Measurements from ENCODE around the gene CCDC157. TPM values are rescaled to one million over a fixed set of nuclear protein-coding genes. Genes with fewer than 3 reads are reported as not detected.
A peak's percentile ranks its signal among the peaks of the same experiment; 100 is the strongest.
"Not testable (repeated sequence)": the region's sequence is repeated elsewhere in the genome, so short reads cannot be mapped to it uniquely, and the experiment has no call there.

The CCDC157 gene
- polyA plus RNA-seq, 4 donors = 5.4 to 9.2 (median 7.3) TPM

DNA sequence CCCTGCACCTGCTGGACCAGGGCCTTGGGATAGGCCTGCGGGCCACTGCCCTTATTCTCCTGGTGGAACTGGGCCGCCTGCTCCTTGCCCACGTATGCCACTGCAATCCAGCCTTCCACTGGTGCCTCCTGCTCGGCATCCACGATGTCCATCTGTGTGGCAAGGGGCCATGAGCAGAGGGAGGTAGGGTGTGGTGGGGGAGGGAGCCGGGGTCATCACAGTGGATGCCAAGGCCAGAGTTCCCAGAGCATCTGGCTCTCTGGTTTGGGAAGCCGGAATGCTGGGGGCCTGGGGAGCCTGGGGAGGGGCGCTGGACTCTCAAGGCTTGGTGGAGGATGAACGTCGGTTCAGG is 29.8 kb downstream of the CCDC157 start:
- DNase-seq (ENCODE audit: low read depth in 4 of 4, low spot score in 2 of 4) = no peak

DNA sequence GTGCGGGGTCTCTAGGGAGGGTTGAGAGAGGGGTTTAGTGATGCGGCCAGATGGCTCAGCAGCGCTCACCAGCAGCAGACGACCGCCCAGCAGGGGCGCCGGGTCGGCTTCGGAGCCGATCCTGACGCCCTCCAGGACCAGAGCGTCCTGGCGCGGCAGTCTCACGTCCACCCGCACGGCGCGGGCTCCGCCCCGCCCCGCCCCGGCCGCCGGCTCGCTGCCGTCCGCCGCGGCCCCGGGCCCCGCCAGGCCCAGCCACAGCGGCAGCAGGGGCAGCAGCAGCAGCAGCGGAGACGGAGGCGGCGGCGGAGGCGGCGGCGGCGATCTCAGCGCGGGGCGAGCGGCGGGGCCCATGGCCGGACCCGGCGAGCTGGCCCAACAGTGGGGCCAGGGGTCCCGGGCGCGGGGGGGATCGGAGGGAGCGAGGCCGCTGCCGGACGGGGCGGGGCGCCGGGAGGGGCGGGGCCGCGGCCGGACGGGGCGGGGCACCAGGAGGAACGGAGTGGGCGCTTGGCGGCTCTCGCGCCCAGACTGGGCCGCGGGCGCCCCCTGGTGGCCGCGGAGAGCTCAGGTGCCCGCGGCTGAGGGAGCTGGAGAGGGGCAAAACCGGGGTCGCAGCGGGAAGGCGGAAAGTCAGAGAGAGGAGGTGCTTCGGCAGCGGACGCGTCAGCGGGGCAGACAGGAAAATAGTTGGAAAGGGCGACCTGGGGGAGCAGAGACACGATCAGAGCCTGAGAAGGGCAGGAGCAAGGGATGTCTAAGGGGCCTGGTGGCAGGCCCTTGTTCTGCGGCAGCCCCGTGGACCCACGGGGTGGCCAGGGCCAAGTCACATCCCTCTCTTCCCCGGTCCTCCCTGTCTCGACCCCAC is 30.4 kb downstream of the CCDC157 start, which contains the start of gene RNF215:
Gene RNF215 (minus strand): TSS at position 452 of the 868 bp plus-strand sequence. CDS start 98 bp downstream, at position 354.
- peak in 3 of 4 donors; percentile 71 to 77 (median 77) for DNase-seq (ENCODE audit: low read depth in 4 of 4, low spot score in 2 of 4)

GRCh38 chr22:30390974-30391691 is 34.3 kb downstream of the CCDC157 start:
- no peak for DNase-seq (ENCODE audit: low read depth in 4 of 4, low spot score in 2 of 4)

GRCh38 chr22:30392661-30393321 is 36.0 kb downstream of the CCDC157 start:
- no peak for DNase-seq (ENCODE audit: low read depth in 4 of 4, low spot score in 2 of 4)

- DNase-seq (ENCODE audit: low read depth in 4 of 4, low spot score in 2 of 4) = no peak
Observed at GRCh38 chr22:30393322-30393680, 36.5 kb downstream of the CCDC157 start.

DNA sequence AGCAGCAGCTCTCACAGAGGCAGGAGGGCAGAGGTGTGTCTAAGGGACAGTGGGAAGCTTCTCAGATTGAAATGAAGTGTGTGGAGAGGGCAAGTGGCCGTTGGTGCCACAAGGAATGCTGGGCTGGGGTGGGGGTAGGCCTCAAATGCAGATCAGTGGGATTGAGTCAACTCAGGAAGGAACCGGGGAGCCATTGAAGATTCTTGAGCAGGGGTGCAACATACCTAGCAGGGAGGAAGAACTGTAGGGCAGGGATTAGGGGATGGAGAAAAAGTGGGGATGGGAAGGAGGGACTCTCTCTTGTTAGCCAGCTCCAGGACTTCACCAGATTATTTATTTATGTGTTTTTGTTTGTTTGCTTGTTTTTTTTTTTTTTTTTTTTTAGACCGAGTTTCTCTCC is 37.1 kb downstream of the CCDC157 start:
- no peak for DNase-seq (ENCODE audit: low read depth in 4 of 4, low spot score in 2 of 4)

- DNase-seq (ENCODE audit: low read depth in 4 of 4, low spot score in 2 of 4) = no peak
Observed at GRCh38 chr22:30396871-30397655, 40.3 kb downstream of the CCDC157 start, which contains the start of gene SEC14L2. Gene SEC14L2, plus strand, starts transcription at chr22:30397018. Its CDS starts 99 bp downstream, at chr22:30397117.

- no peak for DNase-seq (ENCODE audit: low read depth in 4 of 4, low spot score in 2 of 4)
Observed at GRCh38 chr22:30397656-30398635, 41.1 kb downstream of the CCDC157 start.

DNA sequence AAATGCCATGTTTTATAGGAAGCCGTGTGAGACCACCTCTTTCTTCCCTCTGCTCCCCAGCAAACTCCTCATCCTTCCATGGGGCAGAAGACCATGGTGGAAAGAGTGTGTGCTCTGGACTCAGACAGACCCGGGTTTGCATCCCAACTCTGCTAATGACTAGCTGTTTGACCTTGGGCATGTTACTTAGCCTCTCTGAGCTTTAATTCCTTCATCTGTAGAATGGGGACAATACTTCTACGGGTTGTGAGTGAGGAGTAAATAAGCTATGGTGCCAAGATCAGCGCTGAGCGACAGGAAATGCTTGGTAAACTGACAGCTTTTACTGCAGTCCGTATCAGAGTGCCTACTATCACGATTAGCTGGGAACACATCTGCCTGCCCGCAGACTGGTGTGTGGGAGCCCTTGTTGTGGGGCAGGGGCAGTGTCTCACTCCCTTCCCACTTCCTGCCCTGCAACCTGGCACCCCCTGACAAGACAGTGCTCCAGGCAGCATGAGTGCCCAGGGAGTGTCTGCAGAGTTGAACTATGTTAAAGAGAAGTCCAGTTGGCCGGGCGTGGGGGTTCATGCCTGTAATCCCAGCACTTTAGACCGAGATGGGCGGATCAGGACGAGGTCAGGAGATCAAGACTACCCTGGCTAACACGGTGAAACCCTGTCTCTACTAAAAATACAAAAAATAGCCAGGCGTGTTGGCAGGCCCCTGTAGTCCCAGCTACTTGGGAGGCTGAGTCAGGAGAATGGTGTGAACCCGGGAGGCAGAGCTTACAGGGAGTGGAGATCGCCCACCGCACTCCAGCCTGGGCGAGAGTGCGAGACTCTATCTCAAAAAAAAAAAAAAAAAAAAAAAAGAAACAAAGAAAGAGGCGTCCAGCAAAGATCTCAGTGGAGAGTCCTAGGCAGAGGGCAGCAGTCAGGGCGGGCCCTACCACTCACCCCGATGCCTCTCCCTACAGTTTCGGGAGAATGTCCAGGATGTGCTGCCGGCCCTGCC is 42.2 kb downstream of the CCDC157 start:
- DNase-seq (ENCODE audit: low read depth in 4 of 4, low spot score in 2 of 4) = no peak

GRCh38 chr22:30399718-30400117 is 42.9 kb downstream of the CCDC157 start:
- DNase-seq (ENCODE audit: low read depth in 4 of 4, low spot score in 2 of 4) = no peak

GRCh38 chr22:30400159-30400558 is 43.4 kb downstream of the CCDC157 start:
- no peak for DNase-seq (ENCODE audit: low read depth in 4 of 4, low spot score in 2 of 4)

DNA sequence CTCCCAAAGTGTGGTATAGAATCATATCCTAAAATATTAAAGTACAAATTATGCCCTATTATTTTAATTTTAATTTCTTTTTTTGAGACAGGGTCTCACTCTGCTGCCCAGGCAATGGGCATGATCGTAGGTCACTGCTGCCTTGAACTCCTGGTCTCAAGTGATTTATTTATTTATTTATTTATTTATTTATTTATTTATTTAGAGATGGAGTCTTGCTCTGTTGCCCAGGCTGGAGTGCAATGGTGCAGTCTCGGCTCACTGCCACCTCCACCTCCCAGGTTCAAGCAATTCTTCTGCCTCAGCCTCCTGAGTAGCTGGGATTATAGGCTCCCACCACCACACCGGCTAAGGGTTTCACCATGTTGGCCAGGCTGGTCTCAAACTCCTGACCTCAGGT is 44.2 kb downstream of the CCDC157 start:
- not testable (repeated sequence) for DNase-seq (ENCODE audit: low read depth in 4 of 4, low spot score in 2 of 4)

DNA sequence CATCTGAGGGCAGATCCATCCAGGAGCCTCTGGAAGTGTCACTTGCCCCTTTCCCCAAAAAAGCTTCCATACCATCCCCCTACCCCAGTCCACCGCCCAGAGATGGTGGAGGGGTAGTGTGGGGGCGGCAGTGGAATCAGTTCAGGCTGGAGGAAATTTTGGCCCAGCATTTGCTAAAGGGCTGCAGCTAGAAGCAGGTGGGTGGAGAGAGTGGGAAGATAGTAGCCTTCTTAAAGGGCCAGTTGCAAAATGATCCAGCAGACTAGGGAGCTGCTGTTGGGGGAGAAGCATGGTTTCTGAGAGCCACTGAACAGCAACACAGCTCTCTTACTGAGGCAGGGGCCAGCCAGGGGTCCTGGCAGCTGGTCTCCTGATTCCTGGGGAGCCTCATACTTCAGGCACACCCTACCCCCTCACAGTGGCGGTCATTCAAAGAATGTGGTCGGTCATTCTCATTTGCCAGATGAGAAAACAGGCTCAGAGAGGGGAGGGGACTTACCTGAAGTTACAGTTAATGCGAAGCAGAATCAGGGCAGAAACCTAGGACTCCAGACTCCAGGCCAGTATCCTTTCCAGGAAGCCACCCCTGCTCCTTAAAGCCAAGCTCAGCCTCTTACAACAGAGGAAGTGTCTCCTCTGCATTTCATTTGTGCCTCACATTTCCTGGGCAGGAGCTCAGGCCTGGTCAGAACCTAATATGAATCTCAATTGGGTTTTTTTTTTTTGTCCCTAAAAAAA is 45.4 kb downstream of the CCDC157 start:
- no peak for DNase-seq (ENCODE audit: low read depth in 4 of 4, low spot score in 2 of 4)

DNA sequence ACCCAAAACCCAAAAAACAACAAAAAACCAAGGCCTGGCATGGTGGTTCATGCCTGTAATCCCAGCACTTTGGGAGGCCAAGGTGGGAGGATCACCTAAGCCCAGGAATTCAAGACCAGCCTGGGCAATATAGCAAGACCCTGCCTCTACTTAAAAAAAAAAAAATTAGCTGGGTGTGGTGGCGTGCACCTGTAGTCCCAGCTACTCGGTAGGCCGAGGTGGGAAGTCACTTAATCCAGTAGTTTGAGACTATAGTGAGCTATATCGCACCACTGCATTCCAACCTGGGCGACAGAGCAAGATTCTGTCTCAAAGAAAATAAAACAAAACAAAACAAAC is 45.9 kb downstream of the CCDC157 start:
- DNase-seq (ENCODE audit: low read depth in 4 of 4, low spot score in 2 of 4) = not testable (repeated sequence)

- DNase-seq (ENCODE audit: low read depth in 4 of 4, low spot score in 2 of 4) = no peak
Observed at GRCh38 chr22:30404307-30404706, 47.5 kb downstream of the CCDC157 start.

DNA sequence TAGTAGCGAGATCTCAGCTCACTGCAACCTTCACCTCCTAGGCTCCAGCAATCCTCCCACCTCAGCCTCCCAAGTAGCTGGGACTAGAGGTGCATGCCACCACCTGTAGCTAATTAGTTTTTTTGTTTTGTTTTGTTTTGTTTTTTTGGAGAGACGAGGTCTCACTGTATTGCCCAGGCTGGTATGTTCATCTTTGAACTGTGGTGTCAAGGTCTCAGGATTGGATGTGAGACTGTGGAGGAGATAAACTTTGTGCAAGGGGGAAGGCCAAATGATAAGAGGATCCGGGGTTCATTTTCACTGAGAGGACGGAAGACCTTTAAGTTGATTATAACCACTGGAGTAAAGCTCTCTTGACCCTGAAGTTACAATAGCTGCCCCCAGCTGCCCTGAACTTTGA is 48.9 kb downstream of the CCDC157 start:
- DNase-seq (ENCODE audit: low read depth in 4 of 4, low spot score in 2 of 4) = no peak

DNA sequence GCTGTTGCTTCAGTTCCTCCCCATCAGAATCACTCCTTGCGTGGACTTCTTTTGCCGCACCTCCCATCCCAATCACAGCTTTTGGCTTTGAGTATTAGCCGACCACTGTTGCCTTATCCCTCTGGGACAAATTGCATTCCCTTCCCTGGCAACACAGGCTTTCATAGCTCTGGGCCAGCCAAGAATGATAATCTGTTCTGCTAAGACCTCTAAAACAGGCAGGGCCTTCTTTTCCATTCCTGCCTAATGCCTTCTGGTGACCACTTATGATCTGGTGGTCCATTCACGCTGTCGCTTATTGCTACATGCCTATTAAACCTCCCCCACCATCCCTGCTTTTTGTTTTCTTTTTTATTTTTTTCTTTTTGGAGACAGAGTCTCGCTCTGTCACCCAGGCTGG is 49.6 kb downstream of the CCDC157 start:
- no peak for DNase-seq (ENCODE audit: low read depth in 4 of 4, low spot score in 2 of 4)

All from left renal cortex interstitium (tissue), 4 donors.